GM12878 (cell line): ENCODE data around the gene FLNC. TPM values are rescaled to one million over a fixed set of nuclear protein-coding genes. Genes with fewer than 3 reads are reported as not detected.

Experiments
- HDGF ChIP-seq: fragments of 450-650 bp; IDR thresholded peaks from 2 replicates; pipeline ENCODE4 v1.6.1; 2016; ENCODE audit warnings: antibody characterized with exemption
- MEF2B ChIP-seq: fragments of 450-650 bp; IDR thresholded peaks from 2 replicates; pipeline ENCODE4 v1.6.1; 2018; ENCODE audit warnings: mild to moderate bottlenecking, moderate library complexity; ENCODE audit not compliant: partially characterized antibody, poor library complexity, severe bottlenecking
- NR2F1 ChIP-seq: fragments of 450-650 bp; conservative IDR thresholded peaks from 2 replicates; pipeline ENCODE4 v1.6.1; 2017; ENCODE audit warnings: mild to moderate bottlenecking
- RB1 ChIP-seq: fragments of 450-650 bp; formaldehyde crosslinking; IDR thresholded peaks from 2 replicates; pipeline ENCODE4 v1.6.1; 2017; ENCODE audit warnings: mild to moderate bottlenecking, borderline replicate concordance
- RELA ChIP-seq: fragments of 450-650 bp; IDR thresholded peaks from 2 replicates; pipeline ENCODE4 v1.8.0; 2014; ENCODE audit warnings: borderline replicate concordance; ENCODE audit not compliant: partially characterized antibody
- SMARCA5 ChIP-seq: fragments of 450-650 bp; IDR thresholded peaks from 2 replicates; pipeline ENCODE4 v1.6.1; 2017; ENCODE audit warnings: mild to moderate bottlenecking
- SMC3 ChIP-seq: IDR thresholded peaks from 2 replicates; pipeline ENCODE4 v1.6.1; 2011; ENCODE audit warnings: low read length, improper control_type of control experiment, borderline replicate concordance
- TBL1XR1 ChIP-seq: IDR thresholded peaks from 2 replicates; pipeline ENCODE4 v1.6.1; 2012; ENCODE audit warnings: low read depth, low read length, improper control_type of control experiment
- YY1 ChIP-seq: IDR thresholded peaks from 2 replicates; pipeline ENCODE4 v1.6.1; 2011; ENCODE audit warnings: low read depth, mild to moderate bottlenecking, low read length
- ZBTB11 ChIP-seq: fragments of 450-650 bp; formaldehyde crosslinking; IDR thresholded peaks from 2 replicates; pipeline ENCODE4 v1.5.0; 2022; ENCODE audit warnings: mild to moderate bottlenecking, missing genetic modification characterization
- ZNF592 ChIP-seq: fragments of 450-650 bp; IDR thresholded peaks from 2 replicates; pipeline ENCODE4 v1.6.1; 2017; ENCODE audit warnings: mild to moderate bottlenecking, moderate library complexity
- polyA plus RNA-seq, 11 experiments: library from polyadenylated mRNA; depleted of rRNA in 4 of 11; unstranded in 6 of 11; stranded (reverse) in 5 of 11; fragments of >200 nt; fragmentation: Nextera tagmentation in 4 of 11; fragmentation: Illumina TruSeq in 1 of 11; extraction: Ambion mirVana in 4 of 11; extraction: Trizol in 1 of 11; gene quantifications; 1 replicate in 1 of 11; 2 replicates in 10 of 11; pipeline versions ENCODE4 v1.2.1 to v1.2.3, GENCODE V29; 2011 to 2016; ENCODE audit warnings: inconsistent platforms in 2 of 11, missing spikeins in 2 of 11, low read depth in 1 of 11
- total RNA-seq, 4 experiments: library from RNA; depleted of rRNA in 3 of 4; stranded (reverse); fragments of >200 nt in 3 of 4; fragmentation: Illumina TruSeq in 1 of 4; extraction: Trizol in 1 of 4; gene quantifications; 2 replicates each; pipeline versions ENCODE4 v1.2.1 to v1.2.3, GENCODE V29; 2013 to 2021
- TF ChIP-seq, protein P1 (sequence below): IDR thresholded peaks from 2 replicates; pipeline ENCODE4 v1.6.1; 2012; ENCODE audit warnings: mild to moderate bottlenecking, low read depth, low read length
- TF ChIP-seq, protein P2 (sequence below): fragments of 450-650 bp; IDR thresholded peaks from 2 replicates; pipeline ENCODE4 v1.6.1; 2017; ENCODE audit warnings: antibody characterized with exemption, mild to moderate bottlenecking, moderate library complexity

Gene FLNC
- total and polyA plus RNA-seq, 10 of the 15 experiments (the other 5 are each of a cell fraction or from before 2014, with no cell fraction given) = 0.01 to 0.21 (median 0.06) TPM; not detected in 3

- TF ChIP-seq ZNF592 = no peak
- TF ChIP-seq, protein P1, sequence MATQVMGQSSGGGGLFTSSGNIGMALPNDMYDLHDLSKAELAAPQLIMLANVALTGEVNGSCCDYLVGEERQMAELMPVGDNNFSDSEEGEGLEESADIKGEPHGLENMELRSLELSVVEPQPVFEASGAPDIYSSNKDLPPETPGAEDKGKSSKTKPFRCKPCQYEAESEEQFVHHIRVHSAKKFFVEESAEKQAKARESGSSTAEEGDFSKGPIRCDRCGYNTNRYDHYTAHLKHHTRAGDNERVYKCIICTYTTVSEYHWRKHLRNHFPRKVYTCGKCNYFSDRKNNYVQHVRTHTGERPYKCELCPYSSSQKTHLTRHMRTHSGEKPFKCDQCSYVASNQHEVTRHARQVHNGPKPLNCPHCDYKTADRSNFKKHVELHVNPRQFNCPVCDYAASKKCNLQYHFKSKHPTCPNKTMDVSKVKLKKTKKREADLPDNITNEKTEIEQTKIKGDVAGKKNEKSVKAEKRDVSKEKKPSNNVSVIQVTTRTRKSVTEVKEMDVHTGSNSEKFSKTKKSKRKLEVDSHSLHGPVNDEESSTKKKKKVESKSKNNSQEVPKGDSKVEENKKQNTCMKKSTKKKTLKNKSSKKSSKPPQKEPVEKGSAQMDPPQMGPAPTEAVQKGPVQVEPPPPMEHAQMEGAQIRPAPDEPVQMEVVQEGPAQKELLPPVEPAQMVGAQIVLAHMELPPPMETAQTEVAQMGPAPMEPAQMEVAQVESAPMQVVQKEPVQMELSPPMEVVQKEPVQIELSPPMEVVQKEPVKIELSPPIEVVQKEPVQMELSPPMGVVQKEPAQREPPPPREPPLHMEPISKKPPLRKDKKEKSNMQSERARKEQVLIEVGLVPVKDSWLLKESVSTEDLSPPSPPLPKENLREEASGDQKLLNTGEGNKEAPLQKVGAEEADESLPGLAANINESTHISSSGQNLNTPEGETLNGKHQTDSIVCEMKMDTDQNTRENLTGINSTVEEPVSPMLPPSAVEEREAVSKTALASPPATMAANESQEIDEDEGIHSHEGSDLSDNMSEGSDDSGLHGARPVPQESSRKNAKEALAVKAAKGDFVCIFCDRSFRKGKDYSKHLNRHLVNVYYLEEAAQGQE = no peak
- TF ChIP-seq RB1 = no peak
- TF ChIP-seq RELA = no peak
- 0 out of 2 replicates have a peak, but pooled peaks have one; percentile 12 for TF ChIP-seq NR2F1
- TF ChIP-seq ZBTB11 (CRISPR knock-in tag) = no peak
- TF ChIP-seq TBL1XR1 = no peak
- TF ChIP-seq HDGF = peak; percentile 55; the same call in 1 of the 2 replicates
- peak; percentile 53; the same call in 1 of the 2 replicates for TF ChIP-seq SMARCA5
- peak; percentile 89 for TF ChIP-seq SMC3
- TF ChIP-seq, protein P2, sequence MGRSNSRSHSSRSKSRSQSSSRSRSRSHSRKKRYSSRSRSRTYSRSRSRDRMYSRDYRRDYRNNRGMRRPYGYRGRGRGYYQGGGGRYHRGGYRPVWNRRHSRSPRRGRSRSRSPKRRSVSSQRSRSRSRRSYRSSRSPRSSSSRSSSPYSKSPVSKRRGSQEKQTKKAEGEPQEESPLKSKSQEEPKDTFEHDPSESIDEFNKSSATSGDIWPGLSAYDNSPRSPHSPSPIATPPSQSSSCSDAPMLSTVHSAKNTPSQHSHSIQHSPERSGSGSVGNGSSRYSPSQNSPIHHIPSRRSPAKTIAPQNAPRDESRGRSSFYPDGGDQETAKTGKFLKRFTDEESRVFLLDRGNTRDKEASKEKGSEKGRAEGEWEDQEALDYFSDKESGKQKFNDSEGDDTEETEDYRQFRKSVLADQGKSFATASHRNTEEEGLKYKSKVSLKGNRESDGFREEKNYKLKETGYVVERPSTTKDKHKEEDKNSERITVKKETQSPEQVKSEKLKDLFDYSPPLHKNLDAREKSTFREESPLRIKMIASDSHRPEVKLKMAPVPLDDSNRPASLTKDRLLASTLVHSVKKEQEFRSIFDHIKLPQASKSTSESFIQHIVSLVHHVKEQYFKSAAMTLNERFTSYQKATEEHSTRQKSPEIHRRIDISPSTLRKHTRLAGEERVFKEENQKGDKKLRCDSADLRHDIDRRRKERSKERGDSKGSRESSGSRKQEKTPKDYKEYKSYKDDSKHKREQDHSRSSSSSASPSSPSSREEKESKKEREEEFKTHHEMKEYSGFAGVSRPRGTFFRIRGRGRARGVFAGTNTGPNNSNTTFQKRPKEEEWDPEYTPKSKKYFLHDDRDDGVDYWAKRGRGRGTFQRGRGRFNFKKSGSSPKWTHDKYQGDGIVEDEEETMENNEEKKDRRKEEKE = no peak
- peak; percentile 84 for TF ChIP-seq YY1
- TF ChIP-seq MEF2B = no peak
These were observed 74.4 kb downstream of the FLNC start (continued) for GRCh38 chr7:128904381-128905197.
